Articular chondrocyte of knee joint (primary cell): ENCODE measurements around the gene CALML4. TPM values are rescaled to one million over a fixed set of nuclear protein-coding genes. Genes with fewer than 3 reads are reported as not detected.

ENCODE experiments used
- total RNA-seq: library from RNA; depleted of rRNA; stranded (reverse); fragments of >200 nt; gene quantifications from 2 replicates; pipeline ENCODE4 v1.2.3, GENCODE V29; 2012

The CALML4 gene
- 1.8 and 2.2 TPM in 2 replicates for total RNA-seq

GRCh38 chr15:68204776-68205557 is at the start of gene CALML4:
Gene CALML4 (minus strand): TSS chr15:68205332. CDS start chr15:68205247, 85 bp downstream.

GRCh38 chr15:68229386-68230156 is 24.4 kb upstream of the CALML4 start, which contains the start of gene CLN6:
Gene CLN6 (minus strand): TSS chr15:68229728. CDS start chr15:68229584, 144 bp downstream.

Other genes starting within 250 kb of the CALML4 start
- 28.1 and 35.9 TPM in 2 replicates for gene PIAS1, start 151.0 kb downstream of the CALML4 start, total RNA-seq
- gene CLN6, start 24.4 kb upstream of the CALML4 start, total RNA-seq: 13.0 and 15.4 TPM in 2 replicates
- 52.3 and 52.4 TPM in 2 replicates for gene FEM1B, start 72.4 kb upstream of the CALML4 start, total RNA-seq
- 249 and 306 TPM in 2 replicates for gene ITGA11, start 226.8 kb upstream of the CALML4 start, total RNA-seq